GM23338 (cell line): ENCODE measurements around the gene MED9. TPM values are rescaled to one million over a fixed set of nuclear protein-coding genes. Genes with fewer than 3 reads are reported as not detected.
A peak's percentile ranks its signal among the peaks of the same experiment; 100 is the strongest.

Experiments used
- ATAC-seq: fragments of 200-7000 bp; cut with Tn5 transposase; 3 replicates; pipeline ENCODE4 v1.9.1; 2020
- DNase-seq: peaks from one replicate; pipeline ENCODE4 v3.0.0-alpha.2; 2015; ENCODE audit warnings: low spot score
- H2AFZ ChIP-seq: fragments of 200-600 bp; sonication (generic); 2 replicates; pipeline ENCODE4 v1.8.0; 2016; ENCODE audit warnings: antibody characterized with exemption, mild to moderate bottlenecking, moderate library complexity
- H3F3A ChIP-seq: fragments of 200-600 bp; sonication (generic); replicated peaks from 2 replicates; pipeline ENCODE4 v1.8.0; 2017; ENCODE audit warnings: antibody characterized with exemption, mixed run types, low read depth
- H3K27ac ChIP-seq: fragments of 200-600 bp; sonication (generic); 2 replicates; pipeline ENCODE4 v1.6.1; 2016; ENCODE audit warnings: low read depth
- H3K27me3 ChIP-seq: fragments of 200-600 bp; sonication (generic); 2 replicates; pipeline ENCODE4 v1.8.0; 2016; ENCODE audit warnings: mild to moderate bottlenecking, mixed run types, moderate library complexity; ENCODE audit not compliant: insufficient read depth
- H3K36me3 ChIP-seq: fragments of 200-600 bp; sonication (generic); 2 replicates; pipeline ENCODE4 v1.8.0; 2016; ENCODE audit warnings: mild to moderate bottlenecking; ENCODE audit not compliant: insufficient read depth
- H3K4me1 ChIP-seq: fragments of 200-600 bp; sonication (generic); 2 replicates; pipeline ENCODE4 v1.8.0; 2016; ENCODE audit warnings: mild to moderate bottlenecking, moderate library complexity; ENCODE audit not compliant: insufficient read depth
- H3K4me2 ChIP-seq: fragments of 200-600 bp; sonication (generic); 2 replicates; pipeline ENCODE4 v1.7.1; 2017; ENCODE audit warnings: mixed run types
- H3K4me3 ChIP-seq: fragments of 200-600 bp; sonication (generic); 2 replicates; pipeline ENCODE4 v1.6.1; 2016; ENCODE audit warnings: mixed run types
- H3K79me2 ChIP-seq: fragments of 200-600 bp; sonication (generic); replicated peaks from 2 replicates; pipeline ENCODE4 v1.8.0; 2017; ENCODE audit warnings: mild to moderate bottlenecking; ENCODE audit not compliant: insufficient read depth
- H3K9me2 ChIP-seq: fragments of 200-600 bp; sonication (generic); 2 replicates; pipeline ENCODE4 v1.8.0; 2017; ENCODE audit not compliant: insufficient read depth
- H4K20me1 ChIP-seq: fragments of 200-600 bp; sonication (generic); replicated peaks from 2 replicates; pipeline ENCODE4 v1.8.0; 2017; ENCODE audit warnings: mild to moderate bottlenecking; ENCODE audit not compliant: insufficient read depth
- H3K27ac Mint-ChIP-seq: 2 replicates; pipeline ENCODE4 v1.8.0; 2020; ENCODE audit warnings: inconsistent platforms, mild to moderate bottlenecking, moderate library complexity, mixed read lengths
- H3K27me3 Mint-ChIP-seq: 3 replicates; pipeline ENCODE4 v1.8.0; 2022; ENCODE audit warnings: low read depth, mild to moderate bottlenecking, moderate library complexity, mixed read lengths, inconsistent platforms; ENCODE audit not compliant: insufficient read depth, poor library complexity
- H3K36me3 Mint-ChIP-seq: 3 replicates; pipeline ENCODE4 v1.8.0; 2021; ENCODE audit warnings: low read depth, mild to moderate bottlenecking, inconsistent platforms, moderate library complexity, mixed read lengths
- H3K4me1 Mint-ChIP-seq: 3 replicates; pipeline ENCODE4 v1.8.0; 2020; ENCODE audit warnings: mild to moderate bottlenecking, inconsistent platforms, mixed read lengths
- H3K4me3 Mint-ChIP-seq: 3 replicates; pipeline ENCODE4 v1.8.0; 2021; ENCODE audit warnings: moderate library complexity, mild to moderate bottlenecking, inconsistent platforms, mixed read lengths
- H3K9me3 Mint-ChIP-seq: 3 replicates; pipeline ENCODE4 v1.8.0; 2020; ENCODE audit warnings: moderate library complexity, mild to moderate bottlenecking, inconsistent platforms, mixed read lengths
- CREB1 ChIP-seq: fragments of 250-450 bp; sonication (Bioruptor Pico); IDR thresholded peaks from 2 replicates; pipeline ENCODE4 v1.5.0; 2020; ENCODE audit warnings: low read depth, mild to moderate bottlenecking, moderate library complexity
- ETS1 ChIP-seq: IDR thresholded peaks from 2 replicates; pipeline ENCODE4 v1.6.1; 2016; ENCODE audit warnings: antibody characterized with exemption
- EZH2 ChIP-seq: fragments of 200-600 bp; sonication (generic); IDR thresholded peaks from one replicate; pipeline ENCODE4 v1.8.0; 2017; ENCODE audit warnings: antibody characterized with exemption, mild to moderate bottlenecking, low read depth; ENCODE audit not compliant: unreplicated experiment
- JUNB ChIP-seq: IDR thresholded peaks from one replicate; pipeline ENCODE4 v1.6.1; 2016; ENCODE audit warnings: antibody characterized with exemption; ENCODE audit not compliant: unreplicated experiment
- polyA plus RNA-seq: library from polyadenylated mRNA; unstranded; fragments of >200 nt; fragmentation: Nextera tagmentation; extraction: Ambion mirVana; gene quantifications from 2 replicates; pipeline ENCODE4 v1.2.1, GENCODE V29; 2016
- total RNA-seq: library from RNA; depleted of rRNA; stranded (reverse); fragments of >200 nt; shearing (Covaris generic); gene quantifications from 2 replicates; pipeline ENCODE4 v1.2.3, GENCODE V29; 2014
- TF ChIP-seq, protein P1 (sequence below): IDR thresholded peaks from one replicate; pipeline ENCODE4 v1.6.1; 2018; ENCODE audit warnings: antibody characterized with exemption; ENCODE audit not compliant: unreplicated experiment

MED9 gene
- total and polyA plus RNA-seq, 2 experiments from 2014 or later, result 17.3 to 19.9 TPM

DNA sequence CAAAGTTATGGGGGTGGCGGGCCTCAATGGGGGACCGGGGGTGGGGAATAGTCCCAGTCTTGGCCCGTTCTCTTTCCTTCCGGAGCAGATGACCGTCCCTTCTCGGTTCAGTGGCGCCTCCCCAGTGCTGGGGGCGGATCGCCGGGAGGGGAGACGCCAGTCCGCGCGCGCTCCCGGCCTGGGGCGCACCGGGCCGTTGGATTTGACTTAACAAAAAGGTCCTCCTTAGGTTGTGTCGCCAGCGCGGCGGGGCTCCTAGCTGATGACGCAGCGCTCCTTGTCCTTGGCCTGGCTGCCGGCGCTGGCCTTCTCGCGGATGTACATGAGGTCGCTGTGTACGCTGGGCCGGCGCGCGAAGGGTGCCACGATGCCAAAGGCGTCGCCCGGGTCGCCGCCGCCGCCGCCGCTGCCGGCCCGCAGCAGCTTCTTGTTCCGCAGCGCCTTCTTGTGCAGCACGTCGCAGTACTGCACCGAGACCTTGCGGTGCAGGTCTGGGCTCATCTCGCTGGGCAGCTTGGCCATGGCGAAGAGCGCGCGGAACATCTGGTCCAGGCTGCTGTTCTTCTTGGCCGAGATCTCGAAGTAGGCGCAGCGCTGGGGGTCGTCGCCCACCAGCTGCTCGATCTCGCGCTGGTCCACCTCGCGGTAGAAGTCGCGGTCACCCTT is 18.2 kb downstream of the MED9 start (continued):
- peak; percentile 59; the same call in 1 of the 2 replicates for TF ChIP-seq CREB1 (CRISPR knock-in tag)
- no peak for TF ChIP-seq JUNB

- peak overlapping the region; percentile 59; the same call in 1 of the 2 replicates for H2AFZ ChIP-seq
- ATAC-seq (peak; percentile 24), DNase-seq (peak; percentile 53)
- H3K4me2 ChIP-seq, result peak overlapping the region; percentile 96
- no peaks in the 10 kb centered on the region for H3K9me2 ChIP-seq
- H4K20me1 ChIP-seq, result peaks cover 19% of the 10 kb centered on the region; the same call in 1 of the 2 replicates
- no peaks in the 10 kb centered on the region; the same call in 2 of the 3 replicates for H3K9me3 Mint-ChIP-seq
- H3K27ac ChIP-seq, result no peak overlapping the region
- H3F3A ChIP-seq, result peaks cover 3% of the 10 kb centered on the region
- peaks cover 29% of the 10 kb centered on the region for H3K4me1 ChIP-seq
- H3K36me3 ChIP-seq, result no peaks in the 10 kb centered on the region
- H3K27me3 ChIP-seq, result peaks cover 25% of the 10 kb centered on the region
- peak overlapping the region; percentile 91 for H3K4me3 ChIP-seq
- TF ChIP-seq ETS1 (no peak), EZH2 (peak; percentile 61)
- peak overlapping the region; percentile 76 for H3K4me3 Mint-ChIP-seq
- peaks cover 37% of the 10 kb centered on the region for H3K4me1 Mint-ChIP-seq
- H3K79me2 ChIP-seq, result no peaks in the 10 kb centered on the region
- H3K36me3 Mint-ChIP-seq, result peaks cover 18% of the 10 kb centered on the region; the same call in 2 of the 3 replicates
- peaks cover 35% of the 10 kb centered on the region for H3K27me3 Mint-ChIP-seq
- H3K27ac Mint-ChIP-seq, result no peak overlapping the region
These were observed 18.9 kb downstream of the MED9 start for GRCh38 chr17:17495536-17496188.

DNA sequence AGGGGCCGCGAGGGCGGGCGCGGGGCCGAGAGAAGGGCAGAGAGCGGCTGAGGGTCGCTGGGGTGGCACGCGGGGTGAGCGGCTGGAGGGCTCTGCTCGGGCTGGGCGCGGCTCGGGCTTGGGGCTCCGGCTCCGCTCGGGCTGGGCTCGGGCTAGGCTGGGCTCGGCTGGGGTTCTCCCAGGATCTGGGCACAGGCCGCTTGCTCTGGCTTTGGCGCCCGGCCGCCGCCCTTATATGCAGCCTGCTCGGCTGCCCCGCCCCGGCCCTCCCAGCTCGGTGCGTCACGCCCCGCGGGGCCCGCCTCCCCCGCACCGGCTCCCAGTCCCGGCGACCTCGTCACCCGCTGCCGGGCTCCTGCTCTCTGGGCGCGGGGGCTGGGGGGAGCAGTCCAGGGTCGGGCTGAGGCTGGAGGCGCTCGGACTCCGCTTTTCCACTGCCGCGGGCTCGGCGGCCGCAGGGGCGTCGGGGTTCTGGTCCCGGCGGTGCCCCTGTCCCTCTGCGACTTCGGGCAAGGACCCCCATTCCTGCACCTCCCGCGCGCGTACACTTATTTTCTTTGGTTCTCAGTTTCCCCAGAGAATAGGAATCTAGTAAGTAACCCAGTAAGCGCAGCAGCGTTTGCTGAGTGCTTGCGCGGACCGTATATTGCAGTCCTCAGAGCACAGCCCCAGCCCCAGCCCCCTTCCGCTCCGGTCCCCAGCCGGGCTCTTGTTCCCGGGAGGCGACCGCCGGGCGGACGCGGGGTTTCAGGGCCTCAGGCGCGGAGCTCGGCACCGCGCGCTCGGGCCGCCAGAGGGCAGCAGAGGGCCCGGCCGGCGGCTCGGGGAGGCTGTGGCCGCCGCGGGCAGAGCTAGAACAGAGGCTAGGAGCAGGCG is 19.6 kb downstream of the MED9 start, which contains the start of gene RASD1:
TSS of gene RASD1 (minus strand) at position 207 of the 876 bp plus-strand sequence. CDS start 214 bp downstream, outside the sequence.
- peak; percentile 76 for ATAC-seq
- peaks cover 3% of the 10 kb centered on the region for H3F3A ChIP-seq
- no peak within 1 kb of the TSS for H3K27ac ChIP-seq
- H4K20me1 ChIP-seq, result peaks cover 15% of the 10 kb centered on the region; the same call in 1 of the 2 replicates
- peaks cover 13% of the 10 kb centered on the region; the same call in 2 of the 3 replicates for H3K36me3 Mint-ChIP-seq
- peaks cover 29% of the 10 kb centered on the region for H3K4me1 ChIP-seq
- no peaks in the 10 kb centered on the region; the same call in 2 of the 3 replicates for H3K9me3 Mint-ChIP-seq
- H3K4me3 Mint-ChIP-seq, result peak within 1 kb of the TSS; percentile 76
- peaks cover 25% of the 10 kb centered on the region for H3K27me3 ChIP-seq
- no peaks in the 10 kb centered on the region for H3K9me2 ChIP-seq
- H3K4me1 Mint-ChIP-seq, result peaks cover 37% of the 10 kb centered on the region
- peak; percentile 87 for DNase-seq
- H2AFZ ChIP-seq, result peak within 1 kb of the TSS; percentile 99
- peak within 1 kb of the TSS; percentile 96 for H3K4me2 ChIP-seq
- peaks cover 35% of the 10 kb centered on the region for H3K27me3 Mint-ChIP-seq
- H3K79me2 ChIP-seq, result no peaks in the 10 kb centered on the region
- peak within 1 kb of the TSS; percentile 91 for H3K4me3 ChIP-seq
- H3K36me3 ChIP-seq, result no peaks in the 10 kb centered on the region
- H3K27ac Mint-ChIP-seq, result no peak within 1 kb of the TSS
- TF ChIP-seq, protein P1, sequence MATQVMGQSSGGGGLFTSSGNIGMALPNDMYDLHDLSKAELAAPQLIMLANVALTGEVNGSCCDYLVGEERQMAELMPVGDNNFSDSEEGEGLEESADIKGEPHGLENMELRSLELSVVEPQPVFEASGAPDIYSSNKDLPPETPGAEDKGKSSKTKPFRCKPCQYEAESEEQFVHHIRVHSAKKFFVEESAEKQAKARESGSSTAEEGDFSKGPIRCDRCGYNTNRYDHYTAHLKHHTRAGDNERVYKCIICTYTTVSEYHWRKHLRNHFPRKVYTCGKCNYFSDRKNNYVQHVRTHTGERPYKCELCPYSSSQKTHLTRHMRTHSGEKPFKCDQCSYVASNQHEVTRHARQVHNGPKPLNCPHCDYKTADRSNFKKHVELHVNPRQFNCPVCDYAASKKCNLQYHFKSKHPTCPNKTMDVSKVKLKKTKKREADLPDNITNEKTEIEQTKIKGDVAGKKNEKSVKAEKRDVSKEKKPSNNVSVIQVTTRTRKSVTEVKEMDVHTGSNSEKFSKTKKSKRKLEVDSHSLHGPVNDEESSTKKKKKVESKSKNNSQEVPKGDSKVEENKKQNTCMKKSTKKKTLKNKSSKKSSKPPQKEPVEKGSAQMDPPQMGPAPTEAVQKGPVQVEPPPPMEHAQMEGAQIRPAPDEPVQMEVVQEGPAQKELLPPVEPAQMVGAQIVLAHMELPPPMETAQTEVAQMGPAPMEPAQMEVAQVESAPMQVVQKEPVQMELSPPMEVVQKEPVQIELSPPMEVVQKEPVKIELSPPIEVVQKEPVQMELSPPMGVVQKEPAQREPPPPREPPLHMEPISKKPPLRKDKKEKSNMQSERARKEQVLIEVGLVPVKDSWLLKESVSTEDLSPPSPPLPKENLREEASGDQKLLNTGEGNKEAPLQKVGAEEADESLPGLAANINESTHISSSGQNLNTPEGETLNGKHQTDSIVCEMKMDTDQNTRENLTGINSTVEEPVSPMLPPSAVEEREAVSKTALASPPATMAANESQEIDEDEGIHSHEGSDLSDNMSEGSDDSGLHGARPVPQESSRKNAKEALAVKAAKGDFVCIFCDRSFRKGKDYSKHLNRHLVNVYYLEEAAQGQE, result no peak
